Psoas muscle (tissue), 8 donors: ENCODE data around the gene DUSP15. TPM values are rescaled to one million over a fixed set of nuclear protein-coding genes. Genes with fewer than 3 reads are reported as not detected.

Experiments
- ATAC-seq, 4 donors: fragments of 200-7000 bp; cut with Tn5 transposase; one replicate each; pipeline ENCODE4 v1.9.1; 2020; ENCODE audit warnings: moderate library complexity in 3 of 4, mild to moderate bottlenecking in 2 of 4
- DNase-seq, 2 donors: peaks; one replicate each; pipeline ENCODE4 v3.0.0-alpha.2; 2020
- H3K27ac ChIP-seq: fragments of 200-600 bp; one replicate; pipeline ENCODE4 v1.8.0; 2022
- H3K27me3 ChIP-seq, 3 donors: fragments of 200-600 bp in 1 of 3; one replicate each; pipeline versions ENCODE4 v1.6.1 to v1.8.0; 2013 to 2022; ENCODE audit warnings: low read length in 2 of 3, mild to moderate bottlenecking in 2 of 3, moderate library complexity in 1 of 3; ENCODE audit not compliant: insufficient read depth in 3 of 3
- H3K36me3 ChIP-seq, 2 donors: fragments of 200-600 bp in 1 of 2; one replicate each; pipeline versions ENCODE4 v1.6.1 to v1.8.0; 2013 to 2022; ENCODE audit warnings: low read depth in 1 of 2, mild to moderate bottlenecking in 1 of 2, moderate library complexity in 1 of 2; ENCODE audit not compliant: insufficient read depth in 1 of 2
- H3K4me1 ChIP-seq: fragments of 200-600 bp; one replicate; pipeline ENCODE4 v1.8.0; 2022
- H3K4me3 ChIP-seq: fragments of 200-600 bp; one replicate; pipeline ENCODE4 v1.8.0; 2022; ENCODE audit warnings: mild to moderate bottlenecking
- H3K9me3 ChIP-seq: fragments of 200-600 bp; one replicate; pipeline ENCODE4 v1.8.0; 2022
- CTCF ChIP-seq: fragments of 200-600 bp; IDR thresholded peaks from one replicate; pipeline ENCODE4 v1.8.0; 2022; ENCODE audit warnings: antibody characterized with exemption
- WGBS, 3 donors: extraction: QIAGEN DNeasy Blood & Tissue Kit; methylation state at CpG; one replicate each; pipeline versions ENCODE4 v1.1.6 to v1.1.7; 2013; 5-methylcytosine and 5-hydroxymethylcytosine counted together
- intact Hi-C, 2 donors: fragments of 100-400 bp; cut with DNase I; formaldehyde crosslinking; loops; one replicate each; pipeline versions ENCODE4 v1.11.0 to v1.14.2; 2022
- polyA plus RNA-seq, 3 donors: library from polyadenylated mRNA; stranded (reverse); fragments of 200-250 nt; gene quantifications; one replicate each; pipeline ENCODE4 v1.2.3, GENCODE V29; 2013
- total RNA-seq, 4 donors: library from RNA; stranded (reverse); fragmentation: NEBNext Ultra II Directional in 2 of 4; extraction: Animal tissue kit (Norgen Biotek cat#: 25700) in 2 of 4; gene quantifications; one replicate each; pipeline versions ENCODE4 v1.2.1 to v1.2.4, GENCODE V29; 2021 to 2023
- donor health status: healthy with polysubstance abuse.
- donor health status: DM: no; HTN: no; CAD: no; lungs with moderate emphysema.
- donor health status: Bipolar disorder and iron deficiency.
- donor health status: healthy.
- donor health status: DM: yes; HTN: yes; CAD: no.
- donor health status: DM: no; HTN: no; CAD: no.
- donor health status: DM: no; HTN: no; CAD: no.
- donor health status: DM: yes; HTN: yes; CAD: no.

The DUSP15 gene
- total and polyA plus RNA-seq, 7 donors: 0.04 to 0.51 (median 0.20) TPM; not detected in 3

GRCh38 chr20:31843881-31844280, 26.4 kb downstream of the DUSP15 start:
- TF ChIP-seq CTCF: no peak
- no peaks in the 10 kb centered on the region for H3K36me3 ChIP-seq
- ATAC-seq (no peak), DNase-seq (no peak)
- H3K4me1 ChIP-seq: no peaks in the 10 kb centered on the region
- H3K27ac ChIP-seq: peak overlapping the region; percentile 55
- peak overlapping the region; percentile 53 for H3K4me3 ChIP-seq
- H3K27me3 ChIP-seq: peaks cover 0 to 1% (median 0%) of the 10 kb centered on the region in 3 donors
- H3K9me3 ChIP-seq: no peaks in the 10 kb centered on the region
- intact Hi-C loops: no loop called here
- WGBS, 3 donors: 78 to 84% (median 84%) methylated on average over 5 of the region's 5 CpGs

GRCh38 chr20:31843288-31843687, 27.0 kb downstream of the DUSP15 start:
- DNase-seq (no peak), ATAC-seq (no peak)
- 62 to 80% (median 76%) methylated on average over 6 of the region's 6 CpGs for WGBS, 3 donors
- H3K4me1 ChIP-seq: no peaks in the 10 kb centered on the region
- H3K9me3 ChIP-seq: no peaks in the 10 kb centered on the region
- intact Hi-C loops: no loop called here
- H3K27me3 ChIP-seq: no peaks in the 10 kb centered on the region
- peak overlapping the region; percentile 55 for H3K27ac ChIP-seq
- H3K36me3 ChIP-seq: no peaks in the 10 kb centered on the region
- H3K4me3 ChIP-seq: peak overlapping the region; percentile 53
- no peak for TF ChIP-seq CTCF

- WGBS, 3 donors: 34 to 46% (median 42%) methylated on average over 8 to 12 of the region's 12 CpGs
- no peak for ATAC-seq
- no peaks in the 10 kb centered on the region for H3K4me1 ChIP-seq
- peak overlapping the region; percentile 55 for H3K27ac ChIP-seq
- DNase-seq: peak; percentile 48 to 73
- no peaks in the 10 kb centered on the region for H3K27me3 ChIP-seq
- no peaks in the 10 kb centered on the region for H3K9me3 ChIP-seq
- H3K4me3 ChIP-seq: peak overlapping the region; percentile 53
- no peak for TF ChIP-seq CTCF
- intact Hi-C loops: no loop called here
- no peaks in the 10 kb centered on the region for H3K36me3 ChIP-seq
Measured at GRCh38 chr20:31842471-31843157, 27.7 kb downstream of the DUSP15 start.

GRCh38 chr20:31841928-31842327, 28.4 kb downstream of the DUSP15 start:
- WGBS, 3 donors: 34 to 38% (median 36%) methylated on average over 8 of the region's 8 CpGs
- Histone ChIP-seq H3K4me3 (no peak overlapping the region), H3K36me3 (no peaks in the 10 kb centered on the region), H3K27me3 (no peaks in the 10 kb centered on the region), H3K27ac (peak overlapping the region; percentile 55), H3K9me3 (no peaks in the 10 kb centered on the region), H3K4me1 (no peaks in the 10 kb centered on the region)
- peak in 1 of 2 donors; percentile 60 for DNase-seq
- intact Hi-C loops: no loop called here
- ATAC-seq: peak in 1 of 4 donors; percentile 3
- TF ChIP-seq CTCF: no peak
